Breast epithelium (tissue), 4 donors: ENCODE results near the gene UMPS. TPM values are rescaled to one million over a fixed set of nuclear protein-coding genes. Genes with fewer than 3 reads are reported as not detected.

Experiments
- DNase-seq, 2 donors: peaks; one replicate each; pipeline ENCODE4 v3.0.0-alpha.2; 2019; ENCODE audit warnings: low spot score in 2 of 2
- H3K27ac ChIP-seq, 2 donors: fragments of 200-600 bp; sonication (generic) in 1 of 2; one replicate each; pipeline ENCODE4 v1.5.1; 2016 to 2019; ENCODE audit warnings: mild to moderate bottlenecking in 1 of 2
- H3K27me3 ChIP-seq, 2 donors: fragments of 200-600 bp; sonication (generic) in 1 of 2; one replicate each; pipeline versions ENCODE4 v1.5.1 to v1.6.0; 2017 to 2019; ENCODE audit warnings: control low read depth in 1 of 2, mild to moderate bottlenecking in 1 of 2
- H3K36me3 ChIP-seq: fragments of 200-600 bp; one replicate; pipeline ENCODE4 v1.5.1; 2019
- H3K4me1 ChIP-seq, 2 donors: fragments of 200-600 bp; sonication (generic); one replicate each; pipeline ENCODE4 v1.5.1; 2016 to 2019; ENCODE audit warnings: control low read depth in 1 of 2
- H3K4me3 ChIP-seq, 3 donors: fragments of 200-600 bp; sonication (generic); 1 replicate in 2 of 3; 2 replicates in 1 of 3; pipeline ENCODE4 v1.5.1; 2016 to 2019; ENCODE audit warnings: mild to moderate bottlenecking in 3 of 3, moderate library complexity in 2 of 3
- H3K9me3 ChIP-seq, 2 donors: fragments of 200-600 bp; sonication (generic) in 1 of 2; one replicate each; pipeline ENCODE4 v1.5.1; 2016 to 2019; ENCODE audit warnings: control low read depth in 1 of 2
- CTCF ChIP-seq, 3 donors: fragments of 450-650 bp; IDR thresholded peaks; one replicate each; pipeline ENCODE4 v1.5.1; 2016 to 2017; ENCODE audit warnings: antibody characterized with exemption in 3 of 3, mild to moderate bottlenecking in 3 of 3, moderate library complexity in 3 of 3
- POLR2A ChIP-seq: fragments of 450-650 bp; IDR thresholded peaks from one replicate; pipeline ENCODE4 v1.6.1; 2016; ENCODE audit warnings: antibody characterized with exemption, mild to moderate bottlenecking, moderate library complexity
- POLR2AphosphoS5 ChIP-seq, 3 donors: sonication (generic); formaldehyde crosslinking; IDR thresholded peaks; one replicate each; pipeline ENCODE4 v1.6.1; 2017; ENCODE audit warnings: antibody characterized with exemption in 3 of 3
- intact Hi-C: fragments of 100-400 bp; cut with DNase I; formaldehyde crosslinking; loops from one replicate; pipeline ENCODE4 v1.15.1; 2023; ENCODE audit warnings: low total_unique reads
- total RNA-seq, 3 donors: library from RNA; depleted of rRNA; stranded (reverse); fragments of >200 nt; gene quantifications; one replicate each; pipeline ENCODE4 v1.1.0, GENCODE V29; 2016

Gene UMPS
- total RNA-seq, 3 donors from 2014 or later = 18.4 to 34.1 (median 28.0) TPM

GRCh38 chr3:124767264-124767663 lies 37.0 kb downstream of the UMPS start:
- intact Hi-C loops = no loop called here
- DNase-seq = no peak
- H3K36me3 ChIP-seq = no peaks in the 10 kb centered on the region
- H3K27me3 ChIP-seq = no peaks in the 10 kb centered on the region
- H3K4me1 ChIP-seq = peaks cover 0 to under 1% of the 10 kb centered on the region in 2 donors
- TF ChIP-seq CTCF (IDR thresholded peaks at IDR 0.05) = no peak
- TF ChIP-seq POLR2A = no peak
- TF ChIP-seq POLR2AphosphoS5 (IDR thresholded peaks at IDR 0.05) = no peak
- no peak overlapping the region for H3K4me3 ChIP-seq
- H3K27ac ChIP-seq = no peak overlapping the region
- no peaks in the 10 kb centered on the region for H3K9me3 ChIP-seq

- DNase-seq = no peak
- TF ChIP-seq CTCF (IDR thresholded peaks at IDR 0.05) = no peak
- intact Hi-C loops = no loop called here
- Histone ChIP-seq H3K4me3 (no peak overlapping the region), H3K27me3 (no peaks in the 10 kb centered on the region), H3K4me1 (no peaks in the 10 kb centered on the region), H3K9me3 (no peaks in the 10 kb centered on the region), H3K36me3 (no peaks in the 10 kb centered on the region), H3K27ac (no peak overlapping the region)
Measured at GRCh38 chr3:124767691-124768090, 37.4 kb downstream of the UMPS start.

GRCh38 chr3:124768812-124769211 lies 38.6 kb downstream of the UMPS start:
- H3K4me1 ChIP-seq = peaks cover 0 to under 1% of the 10 kb centered on the region in 2 donors
- H3K9me3 ChIP-seq = no peaks in the 10 kb centered on the region
- H3K27me3 ChIP-seq = no peaks in the 10 kb centered on the region
- no peaks in the 10 kb centered on the region for H3K36me3 ChIP-seq
- H3K4me3 ChIP-seq = no peak overlapping the region
- intact Hi-C loops = no loop called here
- H3K27ac ChIP-seq = no peak overlapping the region
- no peak for DNase-seq
- no peak for TF ChIP-seq CTCF (IDR thresholded peaks at IDR 0.05)
- TF ChIP-seq POLR2A = no peak
- TF ChIP-seq POLR2AphosphoS5 (IDR thresholded peaks at IDR 0.05) = no peak

- H3K36me3 ChIP-seq = no peaks in the 10 kb centered on the region
- H3K27ac ChIP-seq = no peak overlapping the region
- no peaks in the 10 kb centered on the region for H3K27me3 ChIP-seq
- no peak for DNase-seq
- TF ChIP-seq CTCF (IDR thresholded peaks at IDR 0.05) (no peak), POLR2AphosphoS5 (IDR thresholded peaks at IDR 0.05) (no peak), POLR2A (no peak)
- peaks cover under 1 to 7% of the 10 kb centered on the region in 2 donors for H3K4me1 ChIP-seq
- no peak overlapping the region for H3K4me3 ChIP-seq
- no peaks in the 10 kb centered on the region for H3K9me3 ChIP-seq
- intact Hi-C loops = no loop called here
Measured at GRCh38 chr3:124769462-124769861, 39.2 kb downstream of the UMPS start.

- DNase-seq = no peak
- Histone ChIP-seq H3K27me3 (no peaks in the 10 kb centered on the region), H3K4me1 (peaks cover 7 to 9% of the 10 kb centered on the region in 2 donors), H3K4me3 (no peak overlapping the region), H3K9me3 (no peaks in the 10 kb centered on the region), H3K27ac (peak overlapping the region in 1 of 2 donors; percentile 54), H3K36me3 (no peaks in the 10 kb centered on the region)
- TF ChIP-seq POLR2AphosphoS5 (IDR thresholded peaks at IDR 0.05) (no peak), POLR2A (no peak), CTCF (IDR thresholded peaks at IDR 0.05) (no peak)
- intact Hi-C loops = no loop called here
Measured at GRCh38 chr3:124770336-124771082, 40.3 kb downstream of the UMPS start.
